Activated CD4-positive, alpha-beta T cell treated with anti-CD3 and anti-CD28 coated beads for 36 hours (primary cell): ENCODE data around the gene LIMS3. TPM values are rescaled to one million over a fixed set of nuclear protein-coding genes. Genes with fewer than 3 reads are reported as not detected.
"Not testable (repeated sequence)": the region's sequence is repeated elsewhere in the genome, so short reads cannot be mapped to it uniquely, and the experiment has no call there.

ENCODE experiments used
- ATAC-seq: fragments of 200-7000 bp; cut with Tn5 transposase; one replicate; pipeline ENCODE4 v1.10.0; 2021; ENCODE audit warnings: mild to moderate bottlenecking, moderate library complexity
- CTCF ChIA-PET: fragments of 350-600 bp; sonication (Branson Sonifier 250); formaldehyde crosslinking; loops from one replicate; lab custom pipeline; 2021; ENCODE audit warnings: antibody characterized with exemption; lab: Charles Lee
- POLR2A ChIA-PET: fragments of 350-600 bp; sonication (Branson Sonifier 250); formaldehyde crosslinking; loops from one replicate; lab custom pipeline; 2021; ENCODE audit warnings: antibody characterized with exemption, inconsistent platforms; lab: Charles Lee
- DNase-seq: peaks from one replicate; pipeline ENCODE4 v3.0.0-alpha.2; 2020
- H3K27ac Mint-ChIP-seq: one replicate; pipeline ENCODE4 v1.8.0; 2021; ENCODE audit warnings: mixed read lengths
- H3K27me3 Mint-ChIP-seq: one replicate; pipeline ENCODE4 v1.8.0; 2021; ENCODE audit warnings: mixed read lengths
- H3K36me3 Mint-ChIP-seq: one replicate; pipeline ENCODE4 v1.8.0; 2021; ENCODE audit warnings: low read depth, mixed read lengths
- H3K4me1 Mint-ChIP-seq: one replicate; pipeline ENCODE4 v1.8.0; 2021; ENCODE audit warnings: mixed read lengths
- H3K4me3 Mint-ChIP-seq: one replicate; pipeline ENCODE4 v1.8.0; 2021; ENCODE audit warnings: mild to moderate bottlenecking, moderate library complexity, mixed read lengths
- H3K9me3 Mint-ChIP-seq: one replicate; pipeline ENCODE4 v1.8.0; 2021; ENCODE audit warnings: low read depth, mixed read lengths
- intact Hi-C, 2 experiments: fragments of 100-400 bp; cut with DNase I in 1 of 2; cut with micrococcal nuclease in 1 of 2; formaldehyde crosslinking; loops; one replicate each; pipeline versions ENCODE4 v1.14.2 to v1.15.1; 2022 to 2024; cut with DNase I, micrococcal nuclease
- total RNA-seq, 2 experiments: library from RNA; stranded (reverse); gene quantifications; one replicate each; pipeline ENCODE4 v1.2.3, GENCODE V29; 2021

The LIMS3 gene
- total RNA-seq, 2 experiments from 2014 or later: 0.11 to 0.18 TPM

DNA sequence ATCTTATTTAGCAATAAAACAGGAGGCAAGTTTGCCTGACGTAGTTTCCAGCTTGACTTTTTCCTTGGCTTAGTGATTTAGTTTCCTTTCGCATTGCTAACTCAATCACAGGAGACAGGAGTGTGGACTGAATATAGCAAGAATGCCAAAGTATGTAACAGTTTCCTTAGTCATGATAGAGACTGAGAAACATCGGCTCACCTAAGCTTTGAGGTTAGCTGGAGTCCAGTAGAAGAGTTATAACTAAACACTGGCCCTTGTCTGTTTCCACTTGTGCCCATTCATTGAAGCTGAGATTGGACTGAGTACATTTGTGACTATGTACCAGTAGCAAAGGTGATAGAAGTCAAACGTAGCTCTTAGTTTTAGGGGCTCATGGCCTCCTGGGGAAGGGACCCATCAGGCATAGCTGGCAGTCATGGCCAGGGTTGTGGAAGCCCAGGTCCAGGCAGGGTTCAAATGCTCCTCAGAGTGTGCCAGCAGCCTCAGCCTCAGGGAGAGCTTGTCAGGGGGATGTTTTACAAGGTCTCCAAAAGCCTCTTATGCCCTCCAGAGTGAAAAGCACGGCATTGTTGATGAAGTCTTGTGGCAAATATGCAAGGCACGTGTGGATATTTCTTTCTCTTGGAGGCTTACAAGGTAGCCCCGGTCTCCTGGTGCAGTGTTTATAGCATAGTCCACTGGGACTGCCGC, 573 bp upstream of the LIMS3 start:
- intact Hi-C loops, CTCF ChIA-PET, ATAC-seq, H3K4me3 Mint-ChIP-seq, POLR2A ChIA-PET, H3K27me3 Mint-ChIP-seq, H3K4me1 Mint-ChIP-seq, H3K36me3 Mint-ChIP-seq, H3K9me3 Mint-ChIP-seq, H3K27ac Mint-ChIP-seq, DNase-seq: not testable (repeated sequence)

DNA sequence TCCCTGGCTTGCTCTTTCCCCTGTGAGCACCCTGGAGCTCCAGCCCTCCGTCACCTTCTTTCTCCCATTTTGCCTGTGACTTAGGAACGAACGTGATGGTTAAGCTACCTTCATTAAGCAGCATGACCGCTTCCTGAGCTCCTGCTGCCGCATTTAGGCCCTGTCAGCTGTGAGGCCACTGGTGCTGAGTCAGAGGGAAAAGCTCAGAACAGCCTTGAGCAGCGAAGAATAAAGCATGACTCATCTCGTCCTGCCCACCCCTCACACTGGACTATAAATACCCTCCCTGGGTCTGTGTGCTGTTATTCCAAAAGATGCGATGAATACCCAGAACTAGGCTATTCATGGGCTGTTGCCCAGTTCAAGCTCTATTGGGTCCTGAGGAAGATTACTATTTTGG, 7.3 kb downstream of the LIMS3 start:
- DNase-seq, H3K4me1 Mint-ChIP-seq, POLR2A ChIA-PET, CTCF ChIA-PET, H3K9me3 Mint-ChIP-seq, H3K27me3 Mint-ChIP-seq, intact Hi-C loops, H3K27ac Mint-ChIP-seq, H3K36me3 Mint-ChIP-seq, H3K4me3 Mint-ChIP-seq: not testable (repeated sequence)
- ATAC-seq: peak; percentile 51

DNA sequence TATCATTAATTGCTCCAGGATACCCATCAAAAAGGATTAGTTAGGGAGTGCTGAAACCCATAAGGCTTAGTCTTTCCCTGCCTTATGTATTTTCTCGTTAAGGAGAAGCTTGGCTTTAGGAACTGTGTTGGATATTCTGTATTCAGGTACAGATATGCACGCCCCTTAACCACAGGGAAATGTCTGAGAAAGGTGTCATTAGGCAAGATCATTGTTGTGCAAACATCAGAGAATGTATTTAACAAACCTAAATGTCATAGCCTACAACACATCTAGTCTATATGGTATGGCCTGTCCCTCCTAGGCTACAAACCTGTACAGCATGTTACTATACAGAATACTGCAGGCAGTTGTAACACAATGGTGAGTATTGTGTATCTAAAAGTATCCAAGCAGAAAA, 10.1 kb downstream of the LIMS3 start:
- H3K4me1 Mint-ChIP-seq, H3K27me3 Mint-ChIP-seq, H3K36me3 Mint-ChIP-seq, H3K4me3 Mint-ChIP-seq, H3K9me3 Mint-ChIP-seq, ATAC-seq, DNase-seq, H3K27ac Mint-ChIP-seq, CTCF ChIA-PET, POLR2A ChIA-PET, intact Hi-C loops: not testable (repeated sequence)

DNA sequence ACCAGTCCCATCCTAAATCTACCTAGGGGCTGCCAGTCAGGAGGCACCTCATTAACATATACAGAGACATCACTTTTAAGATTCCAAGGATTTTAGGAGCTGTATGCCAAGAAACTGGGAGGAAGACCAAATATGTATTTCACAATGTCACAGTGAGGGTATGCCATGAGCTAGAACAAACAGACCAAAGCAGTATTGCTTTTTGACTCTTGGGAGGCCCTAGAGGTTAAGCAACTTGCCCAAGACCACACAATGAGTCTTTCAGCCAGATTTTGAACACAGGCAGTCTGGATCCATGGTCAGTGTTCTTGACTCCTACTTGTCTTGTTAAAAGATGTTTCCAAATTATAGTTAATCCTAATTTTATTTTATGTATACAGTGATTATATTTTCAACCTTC, 12.3 kb downstream of the LIMS3 start:
- ATAC-seq, H3K4me1 Mint-ChIP-seq, H3K36me3 Mint-ChIP-seq, intact Hi-C loops, H3K4me3 Mint-ChIP-seq, DNase-seq, POLR2A ChIA-PET, H3K9me3 Mint-ChIP-seq, H3K27ac Mint-ChIP-seq, H3K27me3 Mint-ChIP-seq, CTCF ChIA-PET: not testable (repeated sequence)

DNA sequence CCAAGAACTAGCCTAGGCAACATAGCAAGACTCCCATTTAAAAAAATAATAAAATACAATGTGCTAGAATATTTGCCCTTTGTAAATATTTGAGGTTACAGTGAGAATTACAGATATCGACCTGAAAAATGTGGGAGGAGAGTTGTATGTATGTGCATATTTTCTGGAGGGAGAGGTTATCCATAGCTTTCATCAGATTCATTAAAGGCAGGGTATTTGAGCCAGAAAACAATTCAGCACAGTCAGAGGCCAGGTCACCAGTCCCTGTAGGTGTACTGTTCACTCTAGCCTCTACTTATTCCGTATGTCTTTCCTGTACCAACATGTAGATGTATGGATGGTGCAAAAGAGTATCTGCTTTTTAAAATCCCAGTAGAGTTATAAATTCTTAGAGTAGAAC, 15.4 kb downstream of the LIMS3 start:
- H3K4me3 Mint-ChIP-seq, H3K27me3 Mint-ChIP-seq, H3K27ac Mint-ChIP-seq, CTCF ChIA-PET, DNase-seq, H3K4me1 Mint-ChIP-seq, intact Hi-C loops, POLR2A ChIA-PET, ATAC-seq, H3K36me3 Mint-ChIP-seq, H3K9me3 Mint-ChIP-seq: not testable (repeated sequence)

DNA sequence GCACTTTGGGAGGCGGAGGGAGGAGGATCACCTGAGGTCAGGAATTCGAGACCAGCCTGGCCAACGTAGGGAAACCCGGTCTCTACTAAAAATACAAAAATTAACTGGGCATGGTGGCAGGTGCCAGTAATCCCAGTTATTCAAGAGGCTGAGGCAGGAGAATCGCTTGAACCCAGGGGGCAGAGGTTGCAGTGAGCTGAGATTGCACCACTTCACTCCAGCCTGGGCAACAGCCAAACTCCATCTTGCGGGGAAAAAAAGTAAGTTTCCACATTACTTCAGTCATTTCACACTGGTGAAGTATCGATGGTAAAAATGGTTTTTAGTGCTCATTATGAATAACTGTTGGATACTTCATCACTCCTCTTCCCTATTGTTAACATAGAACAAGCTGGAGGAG, 16.1 kb downstream of the LIMS3 start:
- H3K27ac Mint-ChIP-seq, H3K4me1 Mint-ChIP-seq, H3K27me3 Mint-ChIP-seq, H3K4me3 Mint-ChIP-seq, DNase-seq, ATAC-seq, H3K36me3 Mint-ChIP-seq, intact Hi-C loops, H3K9me3 Mint-ChIP-seq, CTCF ChIA-PET, POLR2A ChIA-PET: not testable (repeated sequence)

DNA sequence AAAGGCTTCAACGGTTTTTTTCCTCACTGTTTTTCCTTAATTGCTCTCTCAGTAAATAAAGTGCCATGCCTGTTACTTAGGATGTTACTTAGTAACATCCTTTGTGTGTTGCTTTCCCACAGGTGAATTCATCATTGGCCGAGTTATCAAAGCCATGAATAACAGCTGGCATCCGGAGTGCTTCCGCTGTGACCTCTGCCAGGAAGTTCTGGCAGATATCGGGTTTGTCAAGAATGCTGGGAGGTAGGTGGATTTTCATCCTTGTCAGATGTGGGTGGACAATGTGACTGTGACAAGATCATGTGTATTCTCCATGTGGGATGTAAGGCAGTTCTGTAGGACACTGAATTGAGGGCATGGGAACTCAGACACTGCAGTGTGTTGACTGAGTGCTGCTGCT, 17.3 kb downstream of the LIMS3 start:
- H3K27me3 Mint-ChIP-seq, H3K4me3 Mint-ChIP-seq, intact Hi-C loops, H3K4me1 Mint-ChIP-seq, H3K27ac Mint-ChIP-seq, ATAC-seq, H3K36me3 Mint-ChIP-seq, CTCF ChIA-PET, H3K9me3 Mint-ChIP-seq, POLR2A ChIA-PET, DNase-seq: not testable (repeated sequence)

DNA sequence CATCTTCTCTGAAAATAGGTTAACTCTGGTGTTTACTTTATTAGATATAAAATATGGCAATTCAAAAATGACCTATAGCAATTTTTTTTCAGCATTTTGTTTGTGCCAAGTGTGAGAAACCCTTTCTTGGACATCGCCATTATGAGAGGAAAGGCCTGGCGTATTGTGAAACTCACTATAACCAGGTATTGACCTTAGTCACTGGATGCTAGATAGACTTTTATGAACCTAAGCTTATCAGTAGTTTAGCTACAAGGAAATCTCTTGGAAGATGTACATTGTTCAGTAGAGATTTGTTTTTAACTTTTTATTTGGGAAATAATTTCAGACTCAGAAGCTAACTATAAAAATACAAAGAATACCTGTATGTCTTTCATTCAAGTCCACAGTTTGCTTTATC, 21.7 kb downstream of the LIMS3 start:
- H3K9me3 Mint-ChIP-seq, intact Hi-C loops, POLR2A ChIA-PET, H3K27me3 Mint-ChIP-seq, H3K4me3 Mint-ChIP-seq, DNase-seq, H3K4me1 Mint-ChIP-seq, H3K36me3 Mint-ChIP-seq, H3K27ac Mint-ChIP-seq, ATAC-seq, CTCF ChIA-PET: not testable (repeated sequence)

DNA sequence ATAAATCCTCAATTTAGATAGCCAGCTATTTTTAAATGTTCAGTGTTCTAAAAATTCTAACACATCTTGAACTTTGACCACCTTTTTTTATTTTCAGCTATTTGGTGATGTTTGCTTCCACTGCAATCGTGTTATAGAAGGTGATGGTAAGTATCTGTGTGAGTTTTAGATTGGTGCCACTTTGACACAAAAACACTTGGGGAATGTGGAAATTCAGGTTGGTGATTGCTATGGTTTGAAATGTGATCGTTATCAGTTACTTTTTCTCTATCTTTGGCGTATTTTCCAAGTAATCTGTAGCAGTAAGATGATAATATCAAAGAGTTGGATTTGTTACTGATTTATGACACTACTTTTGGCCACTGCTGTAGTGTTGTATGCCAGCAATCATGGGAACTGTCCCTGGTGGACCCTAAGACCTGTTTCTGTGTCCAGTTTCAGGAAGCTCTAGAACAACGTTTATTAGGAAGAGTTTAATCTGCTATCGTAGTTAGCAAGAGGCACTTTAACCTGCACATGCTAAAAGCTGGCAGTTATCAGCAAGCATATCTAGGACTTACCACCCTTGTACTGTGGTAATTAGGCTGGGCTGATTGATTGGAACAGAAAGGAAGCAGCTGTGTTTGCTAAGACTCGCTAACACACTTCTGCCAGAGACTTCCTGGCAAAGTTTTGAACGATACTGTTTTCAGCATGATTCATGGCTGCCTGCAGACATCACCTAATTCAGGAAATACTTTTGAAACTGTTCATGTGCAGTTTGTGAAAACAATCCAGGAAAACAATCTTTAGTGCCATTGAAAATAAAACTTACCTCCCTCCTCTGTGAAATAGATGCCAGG, 23.3 kb downstream of the LIMS3 start:
- H3K9me3 Mint-ChIP-seq, H3K27ac Mint-ChIP-seq, H3K27me3 Mint-ChIP-seq, intact Hi-C loops, H3K36me3 Mint-ChIP-seq, DNase-seq, CTCF ChIA-PET, POLR2A ChIA-PET, H3K4me1 Mint-ChIP-seq, H3K4me3 Mint-ChIP-seq: not testable (repeated sequence)
- peak; percentile 70 for ATAC-seq

DNA sequence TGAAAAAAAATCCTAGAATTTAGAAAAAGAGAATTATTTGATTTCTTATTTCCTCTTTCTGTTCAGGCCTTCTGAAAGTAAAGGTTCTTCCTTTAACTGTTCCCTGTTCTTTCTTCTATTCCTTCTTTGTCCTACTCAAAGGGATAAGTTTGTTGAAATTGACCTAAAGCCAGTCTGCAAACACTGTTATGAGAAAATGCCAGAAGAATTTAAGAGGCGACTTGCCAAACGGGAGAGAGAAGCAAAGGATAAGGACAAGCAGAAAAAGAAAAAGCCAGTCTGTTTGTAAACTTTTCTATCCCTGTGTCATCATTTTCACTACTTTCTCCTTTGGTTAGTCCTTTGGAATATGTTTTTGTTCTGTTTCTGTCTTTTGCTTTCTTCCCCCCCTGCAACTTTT, 26.0 kb downstream of the LIMS3 start:
- H3K9me3 Mint-ChIP-seq, H3K4me1 Mint-ChIP-seq, H3K4me3 Mint-ChIP-seq, H3K27me3 Mint-ChIP-seq, H3K27ac Mint-ChIP-seq, H3K36me3 Mint-ChIP-seq, POLR2A ChIA-PET, ATAC-seq, CTCF ChIA-PET, intact Hi-C loops, DNase-seq: not testable (repeated sequence)

DNA sequence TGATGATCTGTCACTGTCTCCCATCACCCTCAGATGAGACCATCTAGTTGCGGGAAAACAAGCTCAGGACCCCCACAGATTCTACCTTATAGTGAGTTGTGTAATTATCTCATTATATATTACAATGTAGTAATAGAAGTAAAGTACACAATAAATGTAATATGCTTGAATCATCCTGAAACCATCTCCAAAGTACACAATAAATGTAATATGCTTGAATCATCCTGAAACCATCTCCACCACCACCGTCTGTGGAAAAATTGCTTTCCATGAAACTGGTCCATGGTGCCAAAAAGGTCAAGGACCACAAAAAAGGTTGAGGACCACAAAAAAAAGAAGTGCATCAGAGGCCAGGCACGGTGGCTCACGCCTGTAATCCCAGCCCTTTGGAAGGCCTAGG, 29.3 kb downstream of the LIMS3 start:
- H3K4me1 Mint-ChIP-seq, intact Hi-C loops, POLR2A ChIA-PET, CTCF ChIA-PET, ATAC-seq, H3K36me3 Mint-ChIP-seq, H3K27ac Mint-ChIP-seq, H3K27me3 Mint-ChIP-seq, DNase-seq, H3K4me3 Mint-ChIP-seq, H3K9me3 Mint-ChIP-seq: not testable (repeated sequence)

DNA sequence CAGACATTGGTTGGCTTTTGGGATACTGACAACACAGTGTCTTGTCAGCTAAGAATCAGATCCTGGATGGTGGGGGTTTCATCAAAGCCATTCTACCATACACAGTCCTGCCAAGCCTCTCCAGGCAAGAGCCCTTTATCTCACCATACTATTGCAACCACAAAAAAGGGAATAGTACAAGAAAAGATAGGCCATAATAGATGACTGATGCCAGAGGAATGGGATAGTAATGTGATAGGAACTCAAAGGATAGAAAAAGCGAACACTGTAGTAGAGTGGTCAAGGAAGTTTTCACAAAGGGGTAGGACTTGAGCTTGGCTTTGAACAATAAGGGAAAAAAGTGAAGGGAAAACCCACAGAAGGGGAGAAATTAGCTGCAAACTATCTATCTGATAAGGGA, 30.7 kb downstream of the LIMS3 start:
- intact Hi-C loops, CTCF ChIA-PET, H3K27me3 Mint-ChIP-seq, H3K4me1 Mint-ChIP-seq, H3K36me3 Mint-ChIP-seq, DNase-seq, H3K9me3 Mint-ChIP-seq, ATAC-seq, H3K27ac Mint-ChIP-seq, POLR2A ChIA-PET, H3K4me3 Mint-ChIP-seq: not testable (repeated sequence)
